GM21360 (cell line): ENCODE data around the gene HK2.
"Not testable (repeated sequence)": the region's sequence is repeated elsewhere in the genome, so short reads cannot be mapped to it uniquely, and the experiment has no call there.

Source experiments
- ATAC-seq: cut with Tn5 transposase; IDR thresholded peaks from one replicate; pipeline ENCODE4 v1.9.1; 2021; ENCODE audit warnings: mild to moderate bottlenecking, moderate library complexity; ENCODE audit not compliant: unreplicated experiment

Gene HK2

DNA sequence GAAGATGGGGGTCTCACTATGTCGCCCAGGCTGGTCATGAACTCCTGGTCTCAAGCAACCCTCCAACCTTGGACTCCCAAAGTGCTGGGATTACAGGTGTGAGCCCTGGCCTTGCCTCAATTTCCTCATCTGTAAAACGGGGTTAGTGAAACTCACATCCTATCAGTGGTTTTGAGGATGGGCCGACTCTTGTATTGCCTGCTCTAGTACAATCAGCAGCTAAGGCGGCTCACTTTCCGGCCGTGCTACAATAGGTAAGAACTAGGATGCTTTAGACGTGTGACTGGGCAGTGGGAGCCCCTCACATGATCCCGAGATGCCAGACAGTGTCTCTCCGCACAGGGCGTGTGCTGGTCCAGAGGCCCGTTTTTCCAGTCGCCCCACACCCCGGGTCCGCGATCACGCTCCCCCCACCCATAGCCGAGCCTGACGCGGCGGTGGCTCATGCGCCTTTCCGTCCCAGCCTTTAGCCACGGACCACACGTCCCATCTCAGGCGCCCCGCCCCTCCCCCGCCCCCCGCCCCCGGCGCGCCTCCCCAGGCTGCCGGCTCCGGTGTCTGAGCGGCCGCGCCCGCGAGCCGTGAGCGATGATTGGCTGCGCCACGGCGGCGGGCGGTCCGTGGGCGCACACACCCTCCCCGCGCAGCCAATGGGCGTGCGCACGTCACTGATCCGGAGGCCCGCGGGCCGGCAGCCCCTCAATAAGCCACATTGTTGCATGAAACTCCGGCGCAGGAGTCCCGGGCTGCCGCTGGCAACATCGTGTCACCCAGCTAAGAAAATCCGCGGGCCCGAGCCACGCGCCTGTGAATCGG is at the start of gene HK2:
HK2 (plus strand) TSS at position 710 of the 816 bp plus-strand sequence. CDS start 454 bp downstream, outside the sequence.
- peak; percentile 77 for ATAC-seq

DNA sequence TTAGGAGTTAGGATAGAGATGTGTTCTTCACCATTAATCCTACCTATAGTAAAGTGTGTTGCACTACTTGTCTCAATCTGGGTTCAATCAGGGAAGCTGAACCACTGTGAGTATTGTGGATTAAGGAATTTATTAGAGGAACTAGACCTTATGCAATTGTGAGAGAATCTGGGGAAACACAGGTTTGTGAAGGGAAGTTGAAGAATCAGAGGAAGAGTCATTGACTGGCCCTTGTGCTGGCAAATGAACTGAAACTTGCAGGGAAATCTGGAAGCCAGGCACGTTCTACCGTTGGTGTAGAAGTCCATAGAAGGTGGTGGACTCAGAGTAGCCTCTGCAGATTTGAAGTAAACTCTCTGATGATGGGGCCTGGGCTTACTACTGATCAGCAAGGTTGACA is 44.7 kb upstream of the HK2 start:
- ATAC-seq = no peak

DNA sequence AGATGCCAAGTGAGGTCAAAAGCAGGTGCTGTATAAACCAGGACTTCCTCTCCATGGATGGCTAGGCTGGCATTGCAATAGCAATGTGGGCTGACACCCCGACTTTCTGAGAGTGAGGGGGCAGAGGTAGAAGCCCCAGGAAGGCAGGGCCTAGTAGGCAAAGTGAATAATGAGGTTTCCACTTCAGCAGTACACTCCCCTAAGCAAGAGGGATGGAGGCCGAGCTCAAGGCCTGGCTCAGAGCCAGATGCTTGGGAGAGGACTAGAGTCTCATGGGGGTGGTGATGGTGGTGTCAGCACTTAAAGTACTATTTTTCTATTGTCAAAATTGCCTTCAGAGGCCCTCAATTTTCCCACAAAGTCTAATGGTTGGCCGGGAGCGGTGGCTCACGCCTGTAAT is 41.6 kb upstream of the HK2 start:
- no peak for ATAC-seq

DNA sequence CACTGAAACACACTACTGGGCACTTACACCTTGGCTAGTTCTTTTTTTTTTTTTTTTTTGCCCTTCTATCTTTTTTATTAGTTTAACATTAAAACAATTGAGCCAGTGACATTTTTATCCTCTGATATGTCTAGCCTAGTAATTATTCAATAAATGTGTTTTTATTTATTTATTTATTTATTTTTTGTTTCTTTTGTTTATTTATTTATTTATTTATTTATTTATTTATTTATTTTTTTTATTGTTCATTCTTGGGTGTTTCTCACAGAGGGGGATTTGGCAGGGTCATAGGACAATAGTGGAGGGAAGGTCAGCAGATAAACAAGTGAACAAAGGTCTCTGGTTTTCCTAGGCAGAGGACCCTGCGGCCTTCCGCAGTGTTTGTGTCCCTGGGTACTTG is 39.0 kb upstream of the HK2 start:
- not testable (repeated sequence) for ATAC-seq

DNA sequence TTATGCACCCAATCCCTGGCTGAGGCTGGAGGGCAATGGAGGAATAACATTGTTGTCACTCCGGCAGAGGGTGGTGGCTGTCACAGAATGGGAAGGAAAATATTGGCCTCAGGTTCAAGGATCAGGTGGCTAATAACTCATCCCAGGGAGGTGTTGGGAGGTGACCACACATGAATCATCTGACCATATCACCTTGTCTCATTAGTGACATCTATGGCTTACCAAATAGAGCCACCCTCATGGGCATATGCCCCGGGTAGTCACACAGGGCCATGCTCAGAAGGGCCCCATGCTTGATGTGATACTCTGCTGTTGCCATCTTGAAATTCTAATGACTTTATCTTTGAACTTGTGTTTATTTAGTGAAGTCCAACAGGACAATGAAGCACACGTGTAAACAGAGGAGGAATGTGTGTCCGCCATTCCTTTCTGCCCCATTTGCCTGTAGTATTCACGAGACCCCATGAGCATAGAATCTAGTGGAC is 27.5 kb upstream of the HK2 start:
- no peak for ATAC-seq

DNA sequence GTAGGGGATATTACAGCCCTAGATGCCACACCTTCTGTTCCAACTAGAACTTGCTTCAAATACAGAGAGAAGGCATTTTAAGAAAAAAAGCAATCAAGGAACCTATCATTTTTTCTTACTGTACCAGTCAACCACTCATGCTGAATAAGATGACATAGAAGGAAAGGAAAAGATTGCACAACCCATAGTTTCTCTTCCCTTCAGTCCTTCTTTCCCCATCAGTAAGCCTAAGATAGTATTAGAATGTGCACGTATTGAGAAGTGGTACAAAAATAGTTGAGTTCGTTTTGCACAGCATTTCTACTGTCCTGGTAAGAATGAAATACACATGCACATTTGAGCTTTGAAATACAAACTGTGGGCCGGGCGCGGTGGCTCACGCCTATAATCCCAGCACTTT is 27.0 kb upstream of the HK2 start:
- ATAC-seq = no peak

DNA sequence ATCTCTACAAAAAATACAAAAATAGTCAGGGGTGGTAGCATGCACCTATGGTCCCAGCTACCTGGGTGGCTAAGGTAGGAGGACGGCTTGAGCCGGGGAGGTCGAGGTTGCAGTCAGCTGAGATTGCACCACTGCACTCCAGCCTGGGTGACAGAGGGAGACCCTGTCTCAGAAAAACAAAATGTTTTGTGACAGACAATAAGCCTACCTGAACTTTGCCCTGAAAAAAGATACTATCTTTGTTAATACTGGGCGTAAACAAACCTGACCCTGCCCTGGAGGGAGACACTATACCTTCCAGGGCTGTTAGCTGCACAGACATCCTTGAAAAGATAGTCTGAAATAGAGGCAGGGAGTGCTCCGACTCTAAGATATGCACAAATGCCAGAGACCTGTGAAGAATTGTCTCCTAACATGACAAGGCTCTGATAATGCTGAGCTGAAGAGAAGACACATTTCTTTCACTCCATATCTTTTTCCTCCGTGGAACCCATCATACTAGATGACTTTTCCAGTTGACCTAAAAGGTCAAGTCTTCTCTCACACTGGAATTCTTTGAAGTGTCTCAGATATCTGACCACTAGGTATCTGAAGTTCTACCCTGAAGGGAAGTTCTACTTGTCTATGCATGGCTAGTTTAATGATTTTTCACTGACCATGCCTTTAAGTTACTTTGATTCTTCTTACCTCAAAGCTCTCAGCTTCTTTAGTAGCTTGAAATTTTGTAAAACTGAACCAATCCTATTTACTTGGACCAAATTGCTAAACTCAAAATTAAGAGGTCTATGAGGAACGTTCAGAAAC is 20.9 kb upstream of the HK2 start:
- ATAC-seq = no peak

DNA sequence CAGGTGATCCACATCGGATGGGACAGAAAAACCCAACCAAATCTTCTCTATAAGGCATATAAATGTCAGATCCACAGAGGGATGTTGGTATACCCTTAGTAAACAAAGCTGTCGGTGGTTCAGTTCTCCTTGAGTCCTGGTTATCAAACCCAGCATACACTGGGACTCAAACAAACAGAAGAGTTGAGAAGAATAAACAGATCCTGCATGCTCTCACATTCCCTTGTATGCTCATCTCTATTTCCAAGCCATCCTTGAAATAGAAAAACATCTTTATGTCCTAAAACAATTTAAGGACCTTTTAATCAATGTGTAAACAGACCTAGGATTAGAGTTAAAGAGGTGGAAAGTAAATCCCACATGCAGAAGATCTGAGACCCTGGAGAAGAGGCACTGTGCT is 19.8 kb upstream of the HK2 start:
- no peak for ATAC-seq

DNA sequence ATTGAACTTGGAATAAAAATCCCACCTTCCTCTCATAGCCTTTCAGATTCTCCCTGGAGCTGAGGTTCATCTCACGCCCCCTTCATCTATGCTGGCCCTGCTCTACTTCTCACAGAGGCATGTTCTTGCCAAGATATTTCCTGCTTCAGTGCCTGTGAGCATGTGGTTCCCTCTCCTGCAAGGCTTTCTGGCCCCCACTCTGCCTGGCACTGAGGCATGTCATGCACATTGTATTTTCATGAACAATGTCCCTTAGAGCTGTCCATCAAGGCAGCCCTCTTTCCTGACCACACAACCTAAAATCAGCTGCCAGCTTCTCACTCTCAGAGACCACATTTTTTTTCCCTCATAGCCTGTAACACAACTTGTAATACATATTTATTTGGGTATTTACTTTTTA is 18.0 kb upstream of the HK2 start:
- no peak for ATAC-seq

DNA sequence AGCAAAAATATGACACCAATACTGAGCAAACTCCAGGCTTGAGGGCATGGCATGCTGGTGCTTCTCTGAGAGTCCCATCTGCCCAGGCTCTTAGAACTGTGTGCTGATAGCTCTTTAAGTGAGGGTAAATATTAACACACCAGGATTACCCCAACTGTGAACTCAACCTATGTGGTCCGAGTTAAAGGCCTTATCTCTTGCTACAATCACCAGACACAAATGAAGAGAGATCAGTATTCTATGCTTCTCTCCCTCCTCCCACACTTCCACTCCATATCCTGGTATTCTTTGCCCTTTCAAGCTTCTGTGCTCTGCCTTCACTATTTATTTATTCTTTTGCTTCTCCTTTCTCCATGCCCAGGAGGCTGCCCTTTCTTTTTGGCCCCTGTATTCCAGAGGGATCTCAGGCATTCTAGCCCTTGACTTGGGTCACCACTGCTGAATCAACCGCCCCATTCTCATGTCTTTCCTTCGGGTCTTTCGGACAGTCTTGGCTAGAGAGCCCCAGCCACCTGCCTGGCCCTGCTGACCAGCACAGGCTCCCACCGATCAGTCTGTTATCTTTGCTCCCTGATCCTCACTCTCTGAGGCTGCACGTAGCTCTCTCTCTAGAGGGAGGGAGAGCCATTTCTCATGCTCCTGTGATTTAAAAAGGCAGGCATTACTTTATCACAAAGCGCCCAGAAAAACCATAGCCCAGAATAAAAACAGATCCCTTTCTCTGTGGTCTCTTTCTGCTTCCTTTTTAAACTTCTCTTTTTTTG is 17.2 kb upstream of the HK2 start:
- no peak for ATAC-seq

DNA sequence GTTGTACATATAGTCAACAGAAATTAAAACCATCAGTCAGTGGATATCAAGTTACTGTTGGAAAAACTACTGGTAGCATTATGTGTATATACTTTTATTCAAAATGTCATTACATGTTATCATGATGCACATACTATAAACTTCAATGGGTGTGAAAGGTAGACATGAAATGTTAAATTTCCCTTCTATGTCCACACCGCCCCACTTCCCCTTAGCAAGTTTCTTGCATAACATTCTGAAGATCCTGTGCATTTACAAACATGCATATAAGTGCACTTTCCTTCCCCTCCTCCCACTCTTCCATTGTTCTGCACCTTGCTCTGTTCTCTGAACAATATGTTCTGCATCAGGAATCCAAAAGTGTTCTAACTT is 16.6 kb upstream of the HK2 start:
- ATAC-seq = no peak

DNA sequence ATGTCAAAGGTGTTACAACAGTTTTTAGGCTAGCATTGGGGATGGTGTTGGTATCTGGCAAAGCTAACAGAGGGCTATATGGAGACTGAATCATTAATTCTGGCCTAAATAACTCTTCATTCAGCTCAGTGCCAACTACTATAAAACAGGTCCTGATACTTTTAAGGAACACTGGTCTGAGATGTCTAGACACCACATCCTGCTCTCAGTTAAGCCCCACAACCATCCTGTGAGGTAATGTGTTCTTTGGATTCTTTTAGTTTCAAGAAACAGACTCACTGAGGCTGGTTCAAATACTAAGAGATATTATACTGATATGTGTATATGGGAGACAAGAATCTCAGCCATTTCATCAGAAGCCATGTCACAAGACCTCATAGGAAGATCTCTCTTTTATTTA is 14.2 kb upstream of the HK2 start:
- ATAC-seq = no peak

DNA sequence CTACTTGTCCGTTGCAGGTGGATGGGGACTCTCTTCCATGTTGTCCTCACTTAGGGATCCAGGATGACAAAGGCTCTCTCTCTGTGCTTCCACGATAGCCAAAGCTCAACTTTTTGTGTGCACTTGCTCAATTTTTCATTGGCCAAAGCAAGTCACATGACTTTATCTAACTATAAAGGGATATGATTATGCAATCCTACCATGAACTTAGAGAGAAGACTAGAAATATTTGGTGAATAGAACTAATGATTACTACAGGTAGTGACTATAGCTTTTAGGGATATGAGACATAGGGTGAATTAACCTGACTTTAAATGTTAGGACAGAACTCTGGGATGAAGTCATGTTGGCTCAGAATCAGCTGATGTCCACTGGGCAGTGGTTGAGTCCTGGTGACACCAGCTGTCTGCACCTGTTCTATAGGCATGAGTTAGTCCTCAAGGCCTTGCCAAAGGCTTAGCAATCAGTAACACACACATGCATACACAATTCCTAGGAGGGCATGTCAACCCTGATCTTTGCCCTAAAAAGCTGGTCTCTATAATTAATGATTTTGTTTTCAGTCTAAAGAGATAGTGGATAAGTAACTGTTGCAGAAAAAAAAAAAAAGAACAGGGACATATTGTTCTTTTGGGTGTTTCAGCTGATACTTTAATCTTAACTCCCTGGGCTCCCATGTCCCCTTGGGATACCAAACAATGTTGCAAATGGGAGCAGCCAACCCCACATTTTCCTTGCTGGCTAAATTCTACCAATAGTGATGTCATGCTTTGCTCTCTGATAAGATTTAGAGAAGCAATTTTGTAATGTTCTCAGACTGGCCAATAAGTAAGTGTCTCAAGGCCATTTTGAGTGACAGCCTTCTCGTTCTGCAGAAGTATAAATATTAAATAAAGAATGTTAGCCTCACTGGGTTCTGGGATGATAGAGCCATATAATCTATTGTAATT is 12.5 kb upstream of the HK2 start:
- no peak for ATAC-seq

DNA sequence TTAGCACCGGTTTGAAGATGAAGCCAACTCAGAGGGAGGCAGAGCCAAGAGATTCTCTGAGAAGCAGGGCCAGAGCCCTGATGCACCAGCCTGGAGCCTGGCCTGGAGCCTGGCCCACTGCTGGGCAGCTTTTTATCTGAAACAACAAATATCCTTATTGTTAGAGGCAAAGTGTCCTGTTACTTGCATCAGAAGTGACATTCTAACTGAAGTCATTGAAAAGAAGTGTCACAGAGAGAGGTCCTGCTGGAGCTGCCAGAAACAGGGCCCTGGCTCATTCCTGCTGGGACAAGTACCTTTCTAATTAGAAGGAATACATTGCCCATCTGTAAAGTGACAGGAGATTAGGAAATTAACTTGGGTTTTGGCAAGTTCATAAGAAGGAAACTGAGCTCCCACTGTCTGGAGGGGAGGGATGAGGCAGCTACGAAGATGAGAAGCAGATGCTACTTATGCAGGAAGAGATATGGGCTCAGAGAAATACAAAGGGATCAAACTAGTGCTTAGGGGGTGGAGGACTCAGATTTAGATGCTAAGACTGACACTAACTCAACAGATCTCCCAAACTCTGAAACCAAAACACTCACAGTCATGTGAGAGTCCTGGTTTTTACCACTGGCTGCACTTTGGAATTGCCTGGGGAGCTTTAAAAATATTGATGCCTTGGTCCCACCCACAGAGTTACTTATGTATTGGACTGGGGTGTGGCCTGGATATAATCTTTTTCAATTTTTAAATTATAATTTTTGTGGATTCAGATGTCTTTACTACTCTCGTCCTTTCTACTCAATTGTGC is 11.0 kb upstream of the HK2 start:
- ATAC-seq = no peak

DNA sequence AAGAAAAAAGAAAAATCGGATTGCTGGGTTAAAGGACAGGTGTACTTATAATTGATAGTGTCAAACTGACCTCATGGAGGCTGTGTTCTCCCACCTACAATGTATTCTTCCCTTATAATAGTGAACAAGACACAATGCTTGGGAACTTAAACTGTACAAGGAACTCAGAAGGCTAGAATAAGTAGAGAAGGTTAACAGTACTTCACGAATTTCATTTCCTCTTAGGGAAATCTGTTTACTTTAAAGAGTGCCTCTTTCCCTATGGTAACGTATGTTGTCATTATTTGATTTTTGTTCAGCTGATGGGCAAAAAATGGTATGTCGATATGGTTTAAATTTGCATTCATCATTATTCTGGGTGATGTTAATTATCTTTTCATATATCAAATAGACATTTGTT is 9.2 kb upstream of the HK2 start:
- ATAC-seq = no peak

DNA sequence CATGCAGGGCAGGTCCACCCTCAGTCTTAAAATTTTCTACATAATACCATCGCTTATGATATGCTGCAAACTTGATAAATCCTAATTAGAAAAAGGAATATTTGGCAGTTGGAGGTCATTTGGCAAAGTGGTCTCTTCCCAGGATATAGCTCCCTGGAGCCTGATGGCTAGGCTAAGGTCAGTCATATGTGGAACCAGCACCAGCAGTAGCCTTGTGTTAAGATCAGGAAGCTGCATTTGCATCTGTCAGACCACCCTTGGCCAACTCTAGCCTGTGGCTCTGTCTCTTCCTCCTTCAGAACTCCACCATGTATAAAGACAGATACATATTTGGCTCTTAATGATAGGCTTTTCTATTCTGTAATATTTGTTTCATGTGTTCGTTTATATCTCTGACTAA is 5.4 kb upstream of the HK2 start:
- no peak for ATAC-seq

DNA sequence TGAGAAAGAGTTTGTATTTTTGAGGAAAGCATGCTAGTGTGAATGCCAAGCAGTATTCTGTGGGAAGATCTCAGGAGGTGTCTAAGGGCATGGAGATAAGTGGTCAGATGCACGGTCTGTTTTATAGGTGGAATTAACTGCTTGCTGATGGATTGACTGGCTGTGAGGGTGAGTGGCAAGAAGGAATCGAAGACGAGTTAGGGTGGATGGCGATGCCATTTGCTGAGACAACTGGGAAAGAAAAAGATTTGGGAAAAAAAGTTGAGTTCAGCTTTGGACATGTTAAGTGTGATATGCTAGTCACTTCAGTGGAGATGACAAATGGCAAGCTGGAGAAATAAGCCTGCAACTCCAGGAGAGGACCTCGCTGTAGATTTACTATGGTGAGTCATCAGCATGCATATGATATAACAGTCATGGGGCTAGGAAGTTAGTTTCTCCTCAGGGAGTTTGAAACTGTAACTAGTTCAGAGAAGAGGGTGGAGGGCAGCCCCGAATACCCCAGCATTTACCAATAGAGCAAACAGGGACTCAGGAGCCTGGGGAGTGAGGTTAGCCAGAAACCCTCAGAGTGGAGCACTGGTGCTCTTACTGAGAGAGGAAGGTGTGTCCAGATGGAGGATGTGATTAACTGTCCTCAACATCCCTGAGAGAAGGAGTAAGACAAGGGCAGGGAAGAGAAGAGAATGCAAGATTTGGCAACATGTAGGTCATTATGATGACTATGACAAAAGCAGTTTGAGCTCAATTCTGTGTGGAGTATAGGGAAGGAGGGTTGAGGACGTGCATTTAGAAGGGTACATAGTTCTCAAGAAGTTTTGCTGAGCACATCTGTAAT is 2.0 kb upstream of the HK2 start:
- no peak for ATAC-seq

DNA sequence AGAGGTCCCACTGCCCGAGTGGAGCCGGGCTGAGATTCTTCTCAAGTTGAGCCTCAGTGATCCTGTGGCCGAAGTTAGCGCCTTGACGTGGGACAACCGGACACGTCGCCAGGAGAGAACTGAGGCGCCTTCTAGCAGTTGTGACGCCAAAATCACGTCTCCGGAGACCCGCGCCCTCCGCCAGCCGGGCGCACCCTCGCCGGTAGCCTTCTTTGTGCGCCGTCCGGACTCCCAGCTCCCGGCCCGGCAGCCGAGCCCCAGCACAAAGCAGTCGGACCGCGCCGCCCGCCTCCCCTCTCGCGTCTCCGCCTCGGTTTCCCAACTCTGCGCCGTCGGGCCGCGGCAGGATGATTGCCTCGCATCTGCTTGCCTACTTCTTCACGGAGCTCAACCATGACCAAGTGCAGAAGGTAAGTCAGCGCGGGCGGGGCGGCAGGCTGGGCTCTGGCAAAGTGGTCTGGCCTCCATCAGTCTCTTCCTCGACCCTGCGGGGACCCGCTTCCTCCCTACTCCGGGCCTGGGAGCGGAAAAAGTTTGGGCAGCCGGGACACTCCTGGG is 386 bp downstream of the HK2 start:
- peak; percentile 1 for ATAC-seq
